H7 (cell line): ENCODE results near the gene SIGLEC14. TPM values are rescaled to one million over a fixed set of nuclear protein-coding genes. Genes with fewer than 3 reads are reported as not detected.
A peak's percentile ranks its signal among the peaks of the same experiment; 100 is the strongest.

Source experiments
- DNase-seq: peaks from one replicate; pipeline ENCODE4 v3.0.0; 2012
- H3K27me3 ChIP-seq: 2 replicates; pipeline ENCODE4 v1.6.0; 2011; ENCODE audit warnings: mild to moderate bottlenecking, low read length; ENCODE audit not compliant: control insufficient read depth, insufficient read depth
- H3K36me3 ChIP-seq: replicated peaks from 2 replicates; pipeline ENCODE4 v1.5.1; 2011; ENCODE audit warnings: low read length; ENCODE audit not compliant: control insufficient read depth, insufficient read depth
- H3K4me3 ChIP-seq: 2 replicates; pipeline ENCODE4 v1.5.1; 2011; ENCODE audit warnings: low read depth, mild to moderate bottlenecking, control low read depth, low read length, moderate library complexity; ENCODE audit not compliant: insufficient read depth
- total RNA-seq: library from RNA; depleted of rRNA; stranded (reverse); fragments of >200 nt; shearing (Covaris generic); gene quantifications from 2 replicates; pipeline ENCODE4 v1.2.3, GENCODE V29; 2014

The SIGLEC14 gene
- total RNA-seq, 1 experiment from 2014 or later: not detected

GRCh38 chr19:51614789-51615188 is 31.8 kb downstream of the SIGLEC14 start:
- Histone ChIP-seq H3K27me3 (no peaks in the 10 kb centered on the region), H3K4me3 (no peak overlapping the region), H3K36me3 (no peaks in the 10 kb centered on the region)
- DNase-seq: no peak

GRCh38 chr19:51610576-51610975 is 36.0 kb downstream of the SIGLEC14 start:
- DNase-seq: no peak
- Histone ChIP-seq H3K36me3 (no peaks in the 10 kb centered on the region), H3K4me3 (no peak overlapping the region), H3K27me3 (no peaks in the 10 kb centered on the region)

GRCh38 chr19:51607920-51608562 is 38.6 kb downstream of the SIGLEC14 start:
- Histone ChIP-seq H3K27me3 (no peaks in the 10 kb centered on the region), H3K4me3 (no peak overlapping the region), H3K36me3 (no peaks in the 10 kb centered on the region)
- peak; percentile 73 for DNase-seq

GRCh38 chr19:51607077-51607476 is 39.5 kb downstream of the SIGLEC14 start:
- Histone ChIP-seq H3K36me3 (no peaks in the 10 kb centered on the region), H3K4me3 (no peak overlapping the region), H3K27me3 (no peaks in the 10 kb centered on the region)
- no peak for DNase-seq

- H3K4me3 ChIP-seq: no peak overlapping the region
- DNase-seq: no peak
- no peaks in the 10 kb centered on the region for H3K36me3 ChIP-seq
- H3K27me3 ChIP-seq: no peaks in the 10 kb centered on the region
Measured at GRCh38 chr19:51602189-51602854, 44.3 kb downstream of the SIGLEC14 start.

GRCh38 chr19:51600940-51601580 is 45.6 kb downstream of the SIGLEC14 start:
- H3K4me3 ChIP-seq: no peak overlapping the region
- no peak for DNase-seq
- no peaks in the 10 kb centered on the region for H3K27me3 ChIP-seq
- H3K36me3 ChIP-seq: no peaks in the 10 kb centered on the region

GRCh38 chr19:51599084-51599483 is 47.5 kb downstream of the SIGLEC14 start:
- Histone ChIP-seq H3K4me3 (no peak overlapping the region), H3K27me3 (no peaks in the 10 kb centered on the region), H3K36me3 (no peaks in the 10 kb centered on the region)
- DNase-seq: no peak

- H3K4me3 ChIP-seq: no peak overlapping the region
- no peak for DNase-seq
- H3K36me3 ChIP-seq: no peaks in the 10 kb centered on the region
- no peaks in the 10 kb centered on the region for H3K27me3 ChIP-seq
Measured at GRCh38 chr19:51598159-51598915, 48.3 kb downstream of the SIGLEC14 start.

GRCh38 chr19:51595190-51596175 is 51.1 kb downstream of the SIGLEC14 start:
- DNase-seq: no peak
- Histone ChIP-seq H3K4me3 (no peak overlapping the region), H3K27me3 (no peaks in the 10 kb centered on the region; the same call in 1 of the 2 replicates), H3K36me3 (no peaks in the 10 kb centered on the region)

- Histone ChIP-seq H3K27me3 (no peaks in the 10 kb centered on the region; the same call in 1 of the 2 replicates), H3K4me3 (peak overlapping the region; percentile 44), H3K36me3 (no peaks in the 10 kb centered on the region)
- no peak for DNase-seq
Measured at GRCh38 chr19:51594774-51595109, 51.9 kb downstream of the SIGLEC14 start.

GRCh38 chr19:51593969-51594773 is 52.5 kb downstream of the SIGLEC14 start:
- peak; percentile 97 for DNase-seq
- H3K27me3 ChIP-seq: no peaks in the 10 kb centered on the region; the same call in 1 of the 2 replicates

GRCh38 chr19:51593138-51593890 is 53.3 kb downstream of the SIGLEC14 start:
- Histone ChIP-seq H3K27me3 (no peaks in the 10 kb centered on the region; the same call in 1 of the 2 replicates), H3K4me3 (peak overlapping the region; percentile 67), H3K36me3 (no peaks in the 10 kb centered on the region; the same call in 1 of the 2 replicates)
- DNase-seq: peak; percentile 26

More at GRCh38 chr19:51593969-51594773, 52.5 kb downstream of the SIGLEC14 start:
- peak overlapping the region; percentile 67 for H3K4me3 ChIP-seq
- no peaks in the 10 kb centered on the region; the same call in 1 of the 2 replicates for H3K36me3 ChIP-seq
